UCSD-AML1 (cell line): ENCODE data around the gene CNTF.
"Not testable (repeated sequence)": the region's sequence is repeated elsewhere in the genome, so short reads cannot be mapped to it uniquely, and the experiment has no call there.

Source experiments
- DNase-seq: peaks from one replicate; lab custom pipeline; 2025; ENCODE audit not compliant: unreplicated experiment; lab: John Stamatoyannopoulos, UW

CNTF gene, protein sequence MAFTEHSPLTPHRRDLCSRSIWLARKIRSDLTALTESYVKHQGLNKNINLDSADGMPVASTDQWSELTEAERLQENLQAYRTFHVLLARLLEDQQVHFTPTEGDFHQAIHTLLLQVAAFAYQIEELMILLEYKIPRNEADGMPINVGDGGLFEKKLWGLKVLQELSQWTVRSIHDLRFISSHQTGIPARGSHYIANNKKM

DNA sequence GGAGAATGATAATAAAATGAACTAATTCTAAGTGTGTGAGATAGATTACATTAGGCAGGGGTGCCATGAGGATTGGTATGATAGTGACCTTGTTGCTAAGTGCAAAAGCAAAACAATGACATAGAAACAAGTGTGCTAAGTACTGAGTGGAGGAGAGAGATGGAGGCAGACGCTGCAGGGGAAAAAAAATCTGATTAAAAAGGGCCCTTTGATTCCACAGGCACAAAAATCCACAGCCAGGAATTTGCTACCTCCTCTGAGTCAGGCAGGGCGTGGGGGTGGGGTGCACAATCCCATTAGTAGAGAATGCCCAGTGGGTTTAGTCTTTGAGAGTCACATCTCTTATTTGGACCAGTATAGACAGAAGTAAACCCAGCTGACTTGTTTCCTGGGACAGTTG lies at the start of gene CNTF:
CNTF (plus strand) TSS at position 322 of the 400 bp plus-strand sequence. CDS start 88 bp downstream, outside the sequence.
- DNase-seq = no peak

DNA sequence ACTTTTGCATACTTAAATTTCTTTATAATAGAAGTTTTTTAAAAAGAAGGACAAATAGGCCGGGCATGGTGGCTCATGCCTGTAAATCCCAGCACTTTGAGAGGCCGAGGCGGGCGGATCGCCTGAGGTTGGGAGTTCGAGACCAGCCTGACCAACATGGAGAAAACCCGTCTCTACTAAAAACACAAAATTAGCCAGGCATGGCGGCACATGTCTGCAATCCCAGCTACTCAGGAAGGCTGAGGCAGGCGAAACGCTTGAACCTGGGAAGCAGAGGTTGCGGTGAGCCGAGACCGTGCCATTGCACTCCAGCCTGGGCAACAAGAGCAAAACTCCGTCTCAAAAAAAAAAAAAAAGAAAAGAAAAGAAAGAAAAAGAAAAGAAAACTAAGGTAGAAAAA lies 49.6 kb upstream of the CNTF start:
- DNase-seq = not testable (repeated sequence)

DNA sequence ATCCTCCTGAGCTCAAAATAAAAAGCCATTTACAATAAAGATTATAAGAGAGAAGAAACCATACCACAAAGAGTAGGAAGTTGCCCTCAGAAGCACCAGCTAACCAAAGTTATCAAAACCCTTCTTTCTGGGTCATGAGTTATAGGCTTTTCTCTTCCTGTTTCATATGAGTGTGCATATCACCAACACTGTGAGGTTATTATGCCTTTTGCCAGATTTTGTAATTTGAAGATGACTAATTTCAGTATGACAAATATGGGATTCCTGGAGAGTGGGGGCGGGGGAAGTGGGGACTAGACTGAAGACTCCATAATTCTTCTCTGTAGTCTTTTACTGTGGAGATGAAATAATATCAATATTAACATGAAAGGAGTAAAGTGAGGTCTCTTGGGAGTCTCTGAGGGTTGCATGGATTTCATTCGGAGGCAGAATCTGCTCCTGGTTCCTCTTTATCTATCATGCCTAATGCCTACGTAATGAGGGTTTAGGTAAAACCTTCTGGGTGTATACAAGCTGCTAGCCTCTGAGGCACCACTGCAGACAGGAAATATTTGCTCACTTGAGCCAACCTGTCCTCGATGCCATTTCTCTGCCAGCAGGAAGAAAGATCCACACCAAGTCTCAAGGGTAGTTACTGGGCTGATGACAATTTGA lies 48.9 kb upstream of the CNTF start:
- no peak for DNase-seq

DNA sequence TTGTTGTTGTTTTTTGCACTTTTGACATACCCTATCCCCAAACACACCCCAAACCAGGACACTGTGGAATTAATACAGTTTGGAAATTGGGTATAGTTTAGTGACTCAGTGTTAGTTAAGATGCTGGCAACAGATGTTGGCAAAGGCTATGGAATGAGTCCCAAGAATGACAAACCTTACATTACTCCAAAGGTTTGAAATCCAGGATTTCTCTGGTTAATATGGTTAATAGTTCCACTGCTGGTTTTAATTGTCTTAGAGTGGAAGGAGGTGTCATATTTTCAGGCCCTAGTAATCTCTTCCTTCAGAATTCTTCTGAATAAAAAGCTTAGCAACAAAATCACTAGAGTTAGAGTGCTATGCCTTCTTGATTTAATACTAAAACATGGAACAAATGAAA lies 47.6 kb upstream of the CNTF start:
- DNase-seq = no peak

DNA sequence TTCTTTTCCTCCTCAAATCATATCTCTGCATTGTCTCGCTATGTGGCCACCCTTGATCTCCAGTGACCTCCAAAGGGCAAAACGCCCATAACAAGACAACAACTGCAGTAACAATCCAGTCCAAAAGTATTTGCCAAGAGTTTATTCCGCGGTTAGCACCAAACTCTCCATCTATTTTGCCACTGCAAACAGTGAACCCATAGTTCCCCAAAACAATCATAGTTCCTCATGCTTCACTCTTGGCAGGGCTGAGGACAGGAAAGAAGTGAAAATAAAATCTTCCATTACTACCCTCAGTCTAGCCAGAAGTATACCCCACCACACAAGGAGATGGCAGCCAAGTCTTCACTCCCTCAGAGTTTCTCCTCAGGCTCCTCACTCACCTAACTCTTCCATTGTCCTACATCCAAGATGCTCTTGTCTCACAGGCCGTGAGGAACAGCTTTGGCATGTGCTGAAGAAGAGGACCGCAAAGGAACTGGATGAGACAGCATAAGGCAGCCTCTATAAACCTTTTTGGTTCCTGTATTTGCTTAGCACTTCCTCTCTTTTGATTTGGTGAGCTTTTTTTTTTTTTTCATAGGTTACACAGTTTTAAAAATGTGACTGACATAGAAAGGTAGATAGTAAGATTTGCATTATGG lies 47.0 kb upstream of the CNTF start, which contains the start of gene LPXN:
LPXN (minus strand) TSS at position 480 of the 644 bp plus-strand sequence; CDS start at position 396, 84 bp downstream.
- DNase-seq = peak; percentile 32

DNA sequence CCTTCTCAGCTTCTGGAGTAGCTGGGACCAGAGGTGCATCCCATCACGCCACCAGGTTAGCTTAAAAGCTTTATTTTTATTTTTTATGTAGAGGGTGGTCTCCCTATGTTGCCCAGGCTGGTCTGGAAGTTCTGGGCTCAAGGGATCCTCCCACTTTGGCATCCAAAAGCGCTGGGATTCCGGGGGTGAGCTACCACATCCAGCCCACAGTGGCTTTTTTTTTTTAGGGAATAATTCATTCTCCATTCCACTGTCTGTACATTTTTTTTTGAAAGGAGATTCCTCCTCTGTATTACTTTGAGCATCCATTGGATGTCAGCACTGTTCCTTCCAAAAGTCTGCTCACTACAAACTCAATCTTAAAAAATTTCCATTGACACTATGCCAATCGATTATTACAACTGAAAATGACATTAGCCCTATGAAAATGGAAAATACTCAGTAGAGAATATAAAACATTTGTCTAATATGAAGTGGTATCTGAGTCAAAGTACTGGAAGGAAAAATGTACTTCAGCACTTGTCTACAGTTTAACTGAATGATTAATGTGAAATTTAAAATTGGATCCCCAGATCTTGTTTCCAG lies 45.5 kb upstream of the CNTF start:
- no peak for DNase-seq

DNA sequence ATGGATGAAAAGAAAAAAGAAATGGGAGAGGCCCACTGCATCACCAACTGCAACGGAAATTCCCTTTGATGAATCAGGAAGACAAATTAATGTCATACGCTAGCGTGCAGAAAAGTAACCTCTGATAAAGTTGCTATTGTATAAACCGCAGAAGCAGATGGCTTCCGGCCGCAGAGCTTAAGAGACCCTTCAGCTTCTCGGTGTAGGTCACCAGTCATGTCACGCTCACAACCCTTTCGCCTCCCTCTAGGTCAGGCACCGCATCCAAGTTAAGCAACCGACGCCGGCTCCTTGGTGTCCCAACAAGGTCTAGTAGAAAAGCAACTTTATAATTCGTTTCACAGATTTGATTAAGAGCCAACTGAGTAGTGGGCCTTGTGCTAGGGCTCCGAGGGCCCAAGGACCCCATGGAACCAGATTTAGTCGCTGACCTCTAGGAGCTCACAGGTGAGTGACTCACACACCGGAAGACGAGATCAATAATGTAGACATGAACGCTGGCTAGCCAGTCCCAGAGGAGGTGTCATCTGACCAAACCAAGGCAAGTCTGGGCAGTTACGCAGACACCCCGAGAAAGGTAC lies 44.8 kb upstream of the CNTF start:
- peak; percentile 83 for DNase-seq

DNA sequence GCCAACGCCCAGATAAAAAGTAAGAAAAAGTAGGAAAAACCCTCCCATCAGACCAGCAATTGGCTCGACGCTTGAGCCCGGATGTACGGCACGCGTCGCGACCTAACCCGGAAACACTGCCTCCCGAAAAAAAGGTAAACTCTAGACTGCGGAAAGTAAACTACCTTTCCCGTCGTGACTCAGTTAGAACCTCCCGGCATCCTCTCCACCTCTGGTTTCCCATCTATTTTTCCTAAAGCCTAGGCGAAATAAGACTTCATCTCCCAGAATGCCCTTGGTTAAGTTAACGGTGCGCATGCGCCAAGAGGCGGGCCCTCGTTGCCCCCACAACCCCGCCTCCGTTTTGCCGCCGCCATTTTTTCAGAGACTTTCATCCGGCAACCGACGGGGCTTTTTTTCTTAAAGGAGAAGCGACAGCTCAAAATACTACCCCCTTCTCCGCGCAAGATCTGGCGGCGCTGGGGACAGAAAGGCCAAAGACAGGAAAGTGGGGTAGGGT lies 44.3 kb upstream of the CNTF start:
- peak; percentile 93 for DNase-seq

DNA sequence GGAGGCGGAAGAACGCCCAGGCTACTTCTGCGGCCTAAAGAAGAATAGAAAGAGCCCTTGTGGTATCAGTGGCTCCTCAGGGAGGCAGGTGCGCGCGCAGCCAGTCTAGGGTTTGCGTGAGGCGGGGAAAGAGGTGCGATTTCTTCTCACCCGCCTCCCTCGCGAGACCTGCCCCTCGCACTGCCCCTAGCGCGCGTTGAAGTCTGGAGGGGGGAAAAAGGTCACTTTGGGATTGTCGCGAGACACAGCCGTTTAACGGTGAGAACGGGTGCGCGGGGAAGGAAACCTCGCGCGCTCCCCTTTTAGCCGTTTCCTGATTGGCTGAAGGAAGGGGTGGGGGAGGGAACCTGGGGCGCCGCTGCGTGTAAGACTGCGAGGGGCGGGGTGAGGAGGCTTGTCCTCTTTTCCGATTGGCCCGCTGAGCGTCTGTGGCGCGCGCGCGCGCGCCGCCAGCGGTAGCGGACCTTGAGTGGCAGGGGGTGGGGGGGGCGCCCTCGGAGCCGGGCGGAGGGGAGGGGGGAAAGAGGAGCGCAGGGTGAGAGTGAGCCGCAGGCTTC lies 43.8 kb upstream of the CNTF start, which contains the start of gene ZFP91:
ZFP91 (plus strand) TSS at position 429 of the 557 bp plus-strand sequence. CDS start 219 bp downstream, outside the sequence.
- peak; percentile 97 for DNase-seq

DNA sequence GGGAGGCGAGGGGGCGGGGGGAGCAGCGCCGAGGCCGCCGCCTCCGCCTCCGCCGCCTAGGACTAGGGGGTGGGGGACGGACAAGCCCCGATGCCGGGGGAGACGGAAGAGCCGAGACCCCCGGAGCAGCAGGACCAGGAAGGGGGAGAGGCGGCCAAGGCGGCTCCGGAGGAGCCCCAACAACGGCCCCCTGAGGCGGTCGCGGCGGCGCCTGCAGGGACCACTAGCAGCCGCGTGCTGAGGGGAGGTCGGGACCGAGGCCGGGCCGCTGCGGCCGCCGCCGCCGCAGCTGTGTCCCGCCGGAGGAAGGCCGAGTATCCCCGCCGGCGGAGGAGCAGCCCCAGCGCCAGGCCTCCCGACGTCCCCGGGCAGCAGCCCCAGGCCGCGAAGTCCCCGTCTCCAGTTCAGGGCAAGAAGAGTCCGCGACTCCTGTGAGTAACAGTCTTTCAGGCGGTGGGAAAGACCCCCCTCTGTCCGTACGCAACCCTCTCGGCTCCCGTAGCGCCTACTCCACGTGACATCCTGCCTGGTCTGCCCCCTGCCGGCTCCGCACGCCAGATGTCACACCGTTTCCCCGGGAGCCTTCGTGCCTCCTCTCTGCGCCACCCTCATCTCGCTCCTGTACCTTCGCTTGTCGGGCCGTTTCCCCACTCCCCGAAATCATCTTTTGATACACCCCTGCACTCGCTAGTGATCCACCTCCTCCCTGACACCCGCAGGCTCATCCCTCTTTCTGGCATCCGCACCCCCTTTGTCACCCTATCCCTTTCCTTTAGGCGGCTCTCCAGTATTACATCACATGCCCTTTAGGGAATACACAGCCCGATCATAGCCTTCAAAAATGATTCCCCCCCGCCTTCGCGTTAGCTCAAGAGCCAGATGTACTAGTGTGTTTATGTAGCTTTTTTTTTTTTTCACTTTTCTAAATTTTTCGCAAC lies 43.0 kb upstream of the CNTF start:
- peak; percentile 90 for DNase-seq

DNA sequence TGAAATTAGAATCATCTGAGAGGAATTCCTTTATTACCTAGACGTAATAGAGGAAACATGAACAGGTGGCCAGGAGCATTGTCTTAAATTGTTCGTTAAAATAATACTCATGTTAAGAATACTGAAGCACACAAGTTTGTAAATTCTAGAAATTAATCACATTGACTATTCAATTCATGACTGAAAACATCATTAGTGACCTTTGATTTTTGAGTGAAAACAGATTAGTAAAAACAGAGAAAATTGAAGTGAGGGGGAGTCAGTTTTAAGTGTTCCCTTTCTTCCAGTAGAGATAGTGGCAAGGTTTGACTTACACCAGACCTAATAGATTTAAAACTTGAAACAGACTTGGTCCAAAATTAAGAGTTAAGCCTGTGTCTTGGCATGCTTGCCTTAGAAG lies 42.2 kb upstream of the CNTF start:
- no peak for DNase-seq

DNA sequence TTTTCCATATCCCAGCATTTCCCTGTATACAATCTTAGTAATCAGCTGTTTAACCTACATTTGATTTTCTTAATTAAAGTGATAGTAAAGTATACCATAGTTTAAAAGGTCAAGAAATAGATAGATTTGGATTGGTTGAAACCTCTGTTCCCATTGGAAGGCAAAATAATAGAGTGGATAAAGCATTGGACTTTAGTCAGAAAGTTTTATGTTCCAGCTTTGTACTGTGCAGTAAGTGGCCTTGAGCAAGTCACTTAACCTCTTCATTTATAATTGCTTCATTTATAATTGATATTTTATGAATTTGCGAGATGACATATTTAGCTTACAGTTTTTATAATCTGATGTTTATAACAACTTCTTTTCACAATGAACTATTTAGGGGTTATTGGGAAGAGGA lies 40.0 kb upstream of the CNTF start:
- DNase-seq = no peak

DNA sequence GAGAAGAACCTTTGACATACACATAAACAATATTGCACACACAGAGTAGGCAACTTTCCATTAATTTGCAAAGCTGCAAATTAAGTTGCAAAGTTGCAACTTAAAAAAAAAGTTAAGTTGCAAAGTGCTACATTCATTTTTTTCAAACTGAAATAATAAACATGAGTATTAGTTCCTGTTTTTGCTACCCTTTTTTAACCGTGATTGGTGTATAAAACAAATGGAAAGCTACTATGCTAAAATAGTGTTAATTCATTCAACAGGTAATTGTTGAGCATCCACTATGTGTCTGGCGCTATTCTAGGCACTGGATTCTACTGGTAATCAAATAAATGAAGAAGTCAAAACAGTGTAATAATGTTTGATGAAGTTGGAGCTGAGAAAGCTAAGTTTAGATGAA lies 35.5 kb upstream of the CNTF start:
- DNase-seq = no peak

DNA sequence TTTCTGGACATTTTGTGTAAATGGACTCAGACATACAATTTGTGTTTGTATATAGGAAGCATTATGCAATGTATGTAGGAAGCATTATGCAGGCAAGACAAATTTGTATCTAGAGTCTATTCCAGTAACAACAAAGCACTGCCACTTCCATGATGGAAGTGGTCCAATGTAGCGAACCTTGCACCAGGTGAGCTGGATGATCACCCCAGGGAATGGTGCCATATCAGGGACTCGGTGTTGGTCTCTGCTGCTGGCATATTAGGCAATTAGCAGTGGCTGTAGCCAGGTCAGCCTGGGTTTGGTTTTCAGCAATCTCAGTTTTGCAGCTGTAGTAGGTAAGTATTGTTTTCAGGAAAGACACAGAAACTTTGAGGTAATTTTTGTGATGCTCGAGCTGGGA lies 30.8 kb upstream of the CNTF start:
- no peak for DNase-seq

DNA sequence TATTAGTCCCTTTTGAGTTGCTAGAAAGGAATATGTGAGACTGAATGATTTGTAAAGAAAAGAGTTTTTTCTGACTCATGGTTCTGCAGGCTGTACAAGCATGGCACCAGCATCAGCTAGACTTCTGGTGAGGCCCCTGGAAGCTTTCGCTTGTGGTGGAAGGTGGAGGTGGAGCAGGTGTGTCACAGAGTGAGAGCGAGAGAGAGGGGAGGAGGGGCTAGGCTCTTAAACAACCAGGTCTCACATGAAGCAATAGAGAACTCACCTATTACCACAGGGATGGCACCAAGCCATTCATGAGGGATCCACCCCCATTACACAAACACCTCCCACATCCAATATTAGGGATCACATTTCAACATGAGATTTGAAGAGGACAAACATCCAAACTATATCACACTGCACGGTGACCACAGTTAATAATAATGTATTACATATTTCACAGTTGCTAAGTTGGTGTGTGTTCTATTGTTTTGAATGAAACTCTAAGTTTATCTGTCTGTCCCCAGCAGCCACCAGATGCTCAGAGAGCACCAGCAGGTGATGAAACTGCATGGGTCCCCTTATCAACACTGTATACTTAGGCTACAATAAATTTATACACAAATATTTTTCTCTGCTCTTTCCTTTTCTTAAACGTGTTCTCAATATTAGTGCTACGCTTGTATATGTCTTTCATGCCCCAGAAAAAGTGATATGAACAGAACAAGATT lies 29.5 kb upstream of the CNTF start:
- DNase-seq = no peak

DNA sequence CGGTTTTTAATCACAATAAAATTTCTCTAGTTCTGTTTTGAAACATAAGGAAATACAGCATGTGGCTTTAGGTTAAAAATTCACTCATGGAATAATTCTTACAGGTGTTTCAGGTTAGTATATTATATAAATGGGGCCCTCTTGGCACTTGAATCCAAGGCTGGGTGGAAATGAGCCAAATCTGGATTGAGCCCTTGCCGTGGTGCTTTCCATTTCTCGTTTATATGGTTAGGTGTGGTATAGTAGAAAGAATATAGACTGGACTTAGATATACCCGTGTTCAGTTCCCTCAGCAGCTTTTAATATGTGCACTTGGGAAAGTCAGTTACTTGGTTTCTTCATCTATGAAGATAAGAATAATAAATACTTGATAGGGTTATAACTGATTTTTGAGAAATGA lies 27.6 kb upstream of the CNTF start:
- no peak for DNase-seq

DNA sequence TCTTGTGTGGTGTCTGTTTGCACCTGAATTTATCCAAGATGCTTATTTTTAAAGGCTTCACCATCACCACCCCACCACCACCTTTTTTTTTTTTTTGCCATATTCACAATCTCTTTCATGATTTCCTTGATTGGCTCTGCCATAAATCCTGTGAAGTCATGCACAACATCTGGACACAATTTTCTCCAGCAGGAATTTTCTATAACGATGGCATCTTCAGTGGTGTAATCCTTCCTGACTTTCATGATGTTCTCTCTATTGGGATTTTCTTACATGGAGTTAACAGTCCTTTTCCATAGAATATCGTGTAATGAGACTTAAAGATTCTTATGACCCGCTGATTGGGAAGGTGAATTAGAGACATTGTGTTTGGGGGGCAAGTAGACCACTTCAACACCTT lies 25.8 kb upstream of the CNTF start:
- DNase-seq = no peak

DNA sequence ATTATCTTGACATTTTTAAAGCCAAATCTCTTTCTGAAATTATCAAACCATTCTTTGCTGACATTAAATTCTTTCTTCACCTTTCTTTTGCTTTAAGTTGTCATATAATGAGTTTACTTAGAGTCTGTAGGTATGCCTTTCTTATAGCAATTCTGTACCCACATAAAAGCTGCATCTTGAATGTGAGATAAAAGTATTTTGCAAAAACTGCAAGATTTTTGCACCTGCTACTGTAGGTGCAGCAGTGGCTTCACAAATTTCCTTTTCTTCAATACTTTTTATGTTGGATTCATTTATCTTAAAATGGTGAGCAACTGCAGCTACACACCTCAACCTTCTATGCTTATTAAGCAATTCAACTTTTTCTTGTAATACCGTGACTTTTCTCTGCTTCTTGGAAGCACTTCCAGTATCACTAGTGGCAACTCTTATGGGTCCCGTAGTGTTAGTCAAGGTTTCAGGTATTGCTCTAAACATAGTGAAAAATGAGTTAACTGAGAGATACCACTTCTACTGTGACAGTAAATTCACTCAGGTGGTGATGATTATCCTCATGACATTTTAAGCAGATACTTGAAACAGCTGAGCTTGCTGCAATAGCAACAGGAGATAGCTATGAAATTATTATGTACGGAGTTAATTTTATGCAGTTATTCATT lies 24.9 kb upstream of the CNTF start:
- DNase-seq = no peak

DNA sequence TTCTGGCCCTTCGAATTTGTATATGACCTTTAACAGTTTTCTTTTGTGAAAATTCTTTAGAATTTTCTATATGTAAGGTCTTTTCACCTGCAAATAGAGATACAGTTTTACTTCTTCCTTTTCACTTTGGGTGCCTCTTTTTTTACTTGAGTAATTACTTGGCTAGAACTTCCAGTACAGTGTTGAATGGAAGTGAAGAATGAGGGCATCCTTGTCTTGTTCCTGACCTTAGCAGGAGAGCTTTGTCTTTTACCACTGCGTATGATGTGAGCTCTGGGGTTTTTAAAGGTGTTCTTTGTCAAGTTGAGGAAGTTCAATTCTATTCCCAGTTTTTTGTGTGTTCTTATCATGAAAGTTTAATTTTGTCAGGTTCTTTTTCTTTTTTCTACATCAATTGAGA lies 22.0 kb upstream of the CNTF start:
- no peak for DNase-seq
